Kidney (tissue), 14 donors: ENCODE measurements around the gene KLK3. TPM values are rescaled to one million over a fixed set of nuclear protein-coding genes. Genes with fewer than 3 reads are reported as not detected.

Experiments used
- DNase-seq, 5 donors: peaks; one replicate each; pipeline ENCODE4 v3.0.0-alpha.2; 2013 to 2020
- FAIRE-seq: peaks from 2 replicates; lab custom pipeline; 2012; peaks lifted over from hg19 to GRCh38; lab: Jason Lieb, UNC
- H3K27ac ChIP-seq, 2 donors: one replicate each; pipeline ENCODE4 v1.7.0; 2013; ENCODE audit warnings: low read depth in 2 of 2, low read length in 2 of 2, inconsistent platforms in 1 of 2
- H3K27me3 ChIP-seq: one replicate; pipeline ENCODE4 v1.7.1; 2013; ENCODE audit warnings: low read length, inconsistent platforms; ENCODE audit not compliant: control insufficient read depth, insufficient read depth
- H3K36me3 ChIP-seq, 3 donors: one replicate each; pipeline versions ENCODE4 v1.7.0 to v1.7.1; 2013; ENCODE audit warnings: low read length in 3 of 3, control low read depth in 1 of 3, inconsistent platforms in 1 of 3; ENCODE audit not compliant: insufficient read depth in 3 of 3, control insufficient read depth in 2 of 3
- H3K4me1 ChIP-seq, 3 donors: one replicate each; pipeline versions ENCODE4 v1.7.0 to v1.7.1; 2013; ENCODE audit warnings: low read length in 3 of 3, inconsistent platforms in 1 of 3, low read depth in 1 of 3; ENCODE audit not compliant: control insufficient read depth in 2 of 3, insufficient read depth in 2 of 3
- H3K4me3 ChIP-seq, 3 donors: one replicate each; pipeline versions ENCODE4 v1.7.0 to v1.8.1; 2013; ENCODE audit warnings: low read length in 3 of 3, control low read depth in 1 of 3, inconsistent platforms in 1 of 3
- H3K9ac ChIP-seq, 3 donors: one replicate each; pipeline versions ENCODE4 v1.7.0 to v1.7.1; 2013; ENCODE audit warnings: low read length in 3 of 3, control low read depth in 1 of 3, inconsistent platforms in 1 of 3
- H3K9me3 ChIP-seq, 3 donors: one replicate each; pipeline versions ENCODE4 v1.7.0 to v1.7.1; 2013; ENCODE audit warnings: low read length in 3 of 3, control low read depth in 1 of 3, inconsistent platforms in 1 of 3; ENCODE audit not compliant: control insufficient read depth in 2 of 3, insufficient read depth in 1 of 3
- CTCF ChIP-seq: IDR thresholded peaks from 3 replicates; pipeline ENCODE4 v1.5.1; 2012; ENCODE audit warnings: mild to moderate bottlenecking, moderate library complexity, borderline replicate concordance; ENCODE audit not compliant: insufficient read depth; ENCODE audit errors: extremely low read depth
- intact Hi-C: fragments of 100-400 bp; cut with DNase I; formaldehyde crosslinking; loops from one replicate; pipeline ENCODE4 v1.11.1; 2022
- polyA plus RNA-seq: library from polyadenylated mRNA; stranded (reverse); fragments of 350-450 nt; fragmentation: Illumina TruSeq; extraction: RNeasy Lipid Tissue Mini Kit (QIAGEN cat#74804); gene quantifications from one replicate; pipeline ENCODE4 v1.2.3, GENCODE V29; 2014; ENCODE audit warnings: low read depth, low replicate concordance; ENCODE audit not compliant: insufficient read depth
- total RNA-seq: library from RNA; stranded (reverse); fragmentation: NEBNext Ultra II Directional; extraction: Animal tissue kit (Norgen Biotek cat#: 25700); gene quantifications from one replicate; pipeline ENCODE4 v1.2.1, GENCODE V29; 2021
- donor health status: control.
- donor health status: control.
- donor health status: control.
- donor health status: control.
- donor health status: control.
- donor health status: DM: yes; HTN: yes; CAD: no.
- donor health status: Normal renal cell carcinoma (clear cell type).

The KLK3 gene
- total and polyA plus RNA-seq, 2 donors from 2014 or later = 1.6 TPM; not detected in 1

- no peak overlapping the region for H3K27ac ChIP-seq
- no peaks in the 10 kb centered on the region for H3K36me3 ChIP-seq
- FAIRE-seq (no peak), DNase-seq (peak in 1 of 5 donors; percentile 60)
- no peak for TF ChIP-seq CTCF
- H3K4me1 ChIP-seq = peaks cover 0 to 2% (median 0%) of the 10 kb centered on the region in 3 donors
- H3K27me3 ChIP-seq = peaks cover 18% of the 10 kb centered on the region
- H3K9me3 ChIP-seq = no peaks in the 10 kb centered on the region
- no peak overlapping the region for H3K9ac ChIP-seq
- intact Hi-C loops = no loop called here
- no peak overlapping the region for H3K4me3 ChIP-seq
Measured at GRCh38 chr19:50820549-50821247, 34.0 kb upstream of the KLK3 start.

DNA sequence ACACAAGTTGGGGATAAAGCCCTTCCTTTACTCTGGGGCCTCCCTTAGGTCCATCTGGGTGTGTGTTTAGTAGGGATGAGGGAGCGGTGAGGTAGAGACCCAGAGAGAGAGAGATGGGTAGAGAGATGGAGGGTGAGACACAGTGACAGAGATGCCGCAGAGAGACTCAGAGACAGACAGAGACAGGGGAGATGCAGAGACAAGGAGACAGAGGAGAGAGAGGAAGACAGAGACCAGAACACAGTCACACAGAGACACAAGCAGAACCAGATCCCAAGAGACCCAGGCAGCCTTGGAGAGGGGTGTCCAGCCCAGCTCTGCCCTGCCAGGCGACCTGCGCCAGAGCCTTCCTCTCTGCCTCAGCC lies 33.5 kb upstream of the KLK3 start:
- Histone ChIP-seq H3K27me3 (peaks cover 18% of the 10 kb centered on the region), H3K9me3 (no peaks in the 10 kb centered on the region), H3K9ac (no peak overlapping the region), H3K4me3 (no peak overlapping the region), H3K4me1 (peaks cover 0 to 2% (median 0%) of the 10 kb centered on the region in 3 donors), H3K36me3 (no peaks in the 10 kb centered on the region), H3K27ac (no peak overlapping the region)
- DNase-seq = no peak
- FAIRE-seq = no peak
- intact Hi-C loops = no loop called here
- TF ChIP-seq CTCF = no peak

DNA sequence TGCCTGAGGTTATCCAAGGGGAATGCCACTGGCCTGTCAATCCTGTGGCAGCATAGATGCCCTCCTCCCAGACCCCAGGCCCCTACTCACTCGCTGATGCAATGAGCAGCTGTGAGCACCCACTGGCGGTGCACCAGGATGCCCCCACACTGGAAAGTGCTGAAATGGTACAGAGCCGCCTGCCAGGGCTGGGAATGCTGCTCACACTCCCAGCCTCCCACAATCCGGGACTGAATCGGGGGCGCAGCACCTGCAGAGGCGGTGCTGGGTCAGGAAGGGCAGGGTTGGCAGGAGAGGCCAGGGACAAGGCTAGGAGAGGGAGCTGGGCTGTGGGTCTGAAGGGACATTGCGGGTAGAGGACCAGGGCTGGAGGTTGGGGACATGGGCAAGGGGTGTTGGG lies 33.1 kb upstream of the KLK3 start:
- DNase-seq = peak in 1 of 5 donors; percentile 46

More for the DNA sequence above, 33.1 kb upstream of the KLK3 start:
- no peak overlapping the region for H3K27ac ChIP-seq
- TF ChIP-seq CTCF = no peak
- no peaks in the 10 kb centered on the region for H3K9me3 ChIP-seq
- H3K36me3 ChIP-seq = no peaks in the 10 kb centered on the region
- H3K27me3 ChIP-seq = peaks cover 18% of the 10 kb centered on the region
- no peak overlapping the region for H3K4me3 ChIP-seq
- H3K4me1 ChIP-seq = peaks cover 0 to 2% (median 0%) of the 10 kb centered on the region in 3 donors
- no peak overlapping the region for H3K9ac ChIP-seq
- intact Hi-C loops = no loop called here
- FAIRE-seq = no peak
